ENCODE measurements around the gene RABL2B.

Gene RABL2B

GRCh38 chr22:50735739-50736030, 47.8 kb downstream of the RABL2B start:
- no peak for TF ChIP-seq POLR2AphosphoS5 (IDR thresholded peaks at IDR 0.05; ENCODE audit: low read depth, low read length)
- TF ChIP-seq REST (IDR thresholded peaks at IDR 0.05; ENCODE audit: insufficient read depth in 1 of 2, low read depth in 2 of 2, low read length in 2 of 2) = no peak
- TF ChIP-seq TAF1 (IDR thresholded peaks at IDR 0.05; ENCODE audit: borderline replicate concordance, insufficient read depth, low read length) = no peak
- TF ChIP-seq SIN3A (IDR thresholded peaks at IDR 0.05; ENCODE audit: borderline replicate concordance, insufficient read depth, low read length) = no peak
- TF ChIP-seq FOXP2 (optimal IDR thresholded peaks at IDR 0.05; ENCODE audit: borderline replicate concordance, extremely low read depth, extremely low read length, insufficient read depth) = no peak

GRCh38 chr22:50734986-50735738, 48.3 kb downstream of the RABL2B start:
- TF ChIP-seq REST (IDR thresholded peaks at IDR 0.05; ENCODE audit: insufficient read depth in 1 of 2, low read depth in 2 of 2, low read length in 2 of 2) (no peak), FOXP2 (optimal IDR thresholded peaks at IDR 0.05; ENCODE audit: borderline replicate concordance, extremely low read depth, extremely low read length, insufficient read depth) (no peak), TAF1 (IDR thresholded peaks at IDR 0.05; ENCODE audit: borderline replicate concordance, insufficient read depth, low read length) (no peak)

GRCh38 chr22:50734343-50734771, 49.1 kb downstream of the RABL2B start:
- TF ChIP-seq FOXP2 (optimal IDR thresholded peaks at IDR 0.05; ENCODE audit: borderline replicate concordance, extremely low read depth, extremely low read length, insufficient read depth) = no peak

- TF ChIP-seq SIN3A (IDR thresholded peaks at IDR 0.05; ENCODE audit: borderline replicate concordance, insufficient read depth, low read length) (no peak), REST (IDR thresholded peaks at IDR 0.05; ENCODE audit: insufficient read depth in 1 of 2, low read depth in 2 of 2, low read length in 2 of 2) (no peak), POLR2AphosphoS5 (IDR thresholded peaks at IDR 0.05; ENCODE audit: low read depth, low read length) (no peak), TAF1 (IDR thresholded peaks at IDR 0.05; ENCODE audit: borderline replicate concordance, insufficient read depth, low read length) (no peak), FOXP2 (optimal IDR thresholded peaks at IDR 0.05; ENCODE audit: borderline replicate concordance, extremely low read depth, extremely low read length, insufficient read depth) (no peak)
These were observed 49.7 kb downstream of the RABL2B start for GRCh38 chr22:50733521-50734342.

GRCh38 chr22:50732681-50733080, 50.8 kb downstream of the RABL2B start:
- TF ChIP-seq SIN3A (IDR thresholded peaks at IDR 0.05; ENCODE audit: borderline replicate concordance, insufficient read depth, low read length) (no peak), REST (IDR thresholded peaks at IDR 0.05; ENCODE audit: insufficient read depth in 1 of 2, low read depth in 2 of 2, low read length in 2 of 2) (no peak), FOXP2 (optimal IDR thresholded peaks at IDR 0.05; ENCODE audit: borderline replicate concordance, extremely low read depth, extremely low read length, insufficient read depth) (no peak), POLR2AphosphoS5 (IDR thresholded peaks at IDR 0.05; ENCODE audit: low read depth, low read length) (no peak), TAF1 (IDR thresholded peaks at IDR 0.05; ENCODE audit: borderline replicate concordance, insufficient read depth, low read length) (no peak)

Data from PFSK-1 (cell line).